ENCODE data around the gene MAL. TPM values are rescaled to one million over a fixed set of nuclear protein-coding genes. Genes with fewer than 3 reads are reported as not detected.
A peak's percentile ranks its signal among the peaks of the same experiment; 100 is the strongest.

MAL gene
- total RNA-seq, 2 donors from 2014 or later = 47.2 to 65.9 TPM

GRCh38 chr2:95050385-95051300 lies 25.1 kb downstream of the MAL start:
- peak; percentile 78 for ATAC-seq (replicated peaks)
- Mint-ChIP-seq H3K4me3 (peak overlapping the region; percentile 66), H3K4me1 (peaks cover 43% of the 10 kb centered on the region), H3K27ac (peak overlapping the region; percentile 90), H3K36me3 (ENCODE audit: low read depth) (peaks cover 46% of the 10 kb centered on the region), H3K27me3 (no peaks in the 10 kb centered on the region), H3K9me3 (no peaks in the 10 kb centered on the region)

DNA sequence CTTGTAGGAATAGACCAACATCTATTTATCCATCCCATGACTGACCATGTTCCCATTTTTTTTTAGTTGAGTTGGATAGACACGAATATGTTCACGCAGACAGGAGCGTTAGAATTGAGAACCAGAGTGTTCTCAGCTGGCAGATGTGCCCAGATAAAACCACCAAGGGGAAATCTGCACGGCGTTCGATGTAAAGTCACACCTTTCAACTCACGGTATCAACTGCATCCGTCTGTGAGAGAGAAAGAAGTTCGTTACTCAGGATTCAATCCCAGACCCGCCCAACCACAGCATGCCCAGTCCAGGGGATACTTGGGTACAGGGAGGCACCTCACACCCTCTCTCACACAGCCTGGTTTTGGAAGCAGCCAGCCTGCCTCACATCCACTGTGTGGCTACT lies 26.1 kb downstream of the MAL start:
- peaks cover 42% of the 10 kb centered on the region for H3K4me1 Mint-ChIP-seq
- H3K27ac Mint-ChIP-seq = peak overlapping the region; percentile 90
- no peaks in the 10 kb centered on the region for H3K27me3 Mint-ChIP-seq
- no peaks in the 10 kb centered on the region for H3K9me3 Mint-ChIP-seq
- peaks cover 46% of the 10 kb centered on the region for H3K36me3 Mint-ChIP-seq (ENCODE audit: low read depth)
- no peak for ATAC-seq (replicated peaks)
- H3K4me3 Mint-ChIP-seq = no peak overlapping the region

- no peak for ATAC-seq (replicated peaks)
- H3K36me3 Mint-ChIP-seq (ENCODE audit: low read depth) = peaks cover 46% of the 10 kb centered on the region
- no peaks in the 10 kb centered on the region for H3K9me3 Mint-ChIP-seq
- no peaks in the 10 kb centered on the region for H3K27me3 Mint-ChIP-seq
- no peak overlapping the region for H3K27ac Mint-ChIP-seq
- H3K4me1 Mint-ChIP-seq = peaks cover 38% of the 10 kb centered on the region
- no peak overlapping the region for H3K4me3 Mint-ChIP-seq
Observed at GRCh38 chr2:95052307-95052706, 26.8 kb downstream of the MAL start.

GRCh38 chr2:95052804-95053479 lies 27.4 kb downstream of the MAL start:
- Mint-ChIP-seq H3K36me3 (ENCODE audit: low read depth) (peaks cover 46% of the 10 kb centered on the region), H3K27me3 (no peaks in the 10 kb centered on the region), H3K9me3 (no peaks in the 10 kb centered on the region), H3K4me3 (no peak overlapping the region), H3K4me1 (peaks cover 38% of the 10 kb centered on the region), H3K27ac (no peak overlapping the region)
- no peak for ATAC-seq (replicated peaks)

DNA sequence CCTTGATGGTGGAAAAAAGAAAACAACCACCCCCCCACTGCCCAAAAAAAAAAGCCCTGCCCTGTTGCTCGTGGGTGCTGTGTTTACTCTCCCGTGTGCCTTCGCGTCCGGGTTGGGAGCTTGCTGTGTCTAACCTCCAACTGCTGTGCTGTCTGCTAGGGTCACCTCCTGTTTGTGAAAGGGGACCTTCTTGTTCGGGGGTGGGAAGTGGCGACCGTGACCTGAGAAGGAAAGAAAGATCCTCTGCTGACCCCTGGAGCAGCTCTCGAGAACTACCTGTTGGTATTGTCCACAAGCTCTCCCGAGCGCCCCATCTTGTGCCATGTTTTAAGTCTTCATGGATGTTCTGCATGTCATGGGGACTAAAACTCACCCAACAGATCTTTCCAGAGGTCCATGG lies 28.0 kb downstream of the MAL start:
- peaks cover 43% of the 10 kb centered on the region for H3K36me3 Mint-ChIP-seq (ENCODE audit: low read depth)
- no peak overlapping the region for H3K27ac Mint-ChIP-seq
- no peaks in the 10 kb centered on the region for H3K27me3 Mint-ChIP-seq
- no peak overlapping the region for H3K4me3 Mint-ChIP-seq
- peaks cover 38% of the 10 kb centered on the region for H3K4me1 Mint-ChIP-seq
- ATAC-seq (replicated peaks) = no peak
- no peaks in the 10 kb centered on the region for H3K9me3 Mint-ChIP-seq

DNA sequence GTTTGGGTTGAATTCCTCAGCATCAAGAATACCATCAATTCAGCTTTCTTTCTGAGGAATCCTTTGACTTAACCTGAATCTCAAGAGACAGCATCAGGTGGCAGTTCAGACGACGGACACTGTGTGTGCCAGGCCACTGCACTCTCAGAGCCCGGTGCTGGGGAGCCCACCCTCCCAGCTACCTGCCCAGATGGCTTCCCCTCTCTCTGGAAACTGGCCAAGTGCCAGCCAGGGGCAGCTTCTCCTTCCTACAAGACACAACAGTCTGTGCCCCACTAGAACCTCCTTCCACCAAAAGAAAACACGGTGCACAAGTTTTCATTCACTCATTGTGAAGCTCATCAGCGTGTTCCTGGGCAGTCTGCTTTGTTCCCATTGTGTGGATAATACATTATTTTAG lies 28.5 kb downstream of the MAL start:
- H3K4me3 Mint-ChIP-seq = no peak overlapping the region
- ATAC-seq (replicated peaks) = no peak
- peaks cover 38% of the 10 kb centered on the region for H3K36me3 Mint-ChIP-seq (ENCODE audit: low read depth)
- no peaks in the 10 kb centered on the region for H3K9me3 Mint-ChIP-seq
- H3K27me3 Mint-ChIP-seq = no peaks in the 10 kb centered on the region
- H3K27ac Mint-ChIP-seq = no peak overlapping the region
- H3K4me1 Mint-ChIP-seq = peaks cover 38% of the 10 kb centered on the region

DNA sequence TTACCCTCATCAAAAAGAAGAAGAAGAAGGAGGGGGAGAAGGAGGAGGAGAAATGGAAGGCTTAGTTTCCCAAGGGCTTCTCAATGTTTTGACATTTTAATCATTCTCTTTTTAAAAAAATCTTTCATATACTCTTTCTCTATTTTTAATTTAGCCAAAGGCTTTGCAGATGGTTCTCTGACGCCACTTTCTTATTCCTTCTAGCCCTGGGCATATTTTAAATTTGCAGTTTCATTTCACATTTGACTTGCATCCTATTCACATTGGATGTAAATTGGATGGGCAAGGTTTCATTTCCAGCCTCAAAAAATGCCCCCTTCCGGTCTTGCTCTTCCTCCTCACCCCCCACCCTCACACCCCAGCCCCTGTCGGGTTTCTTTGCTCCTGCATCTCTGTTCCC lies 29.8 kb downstream of the MAL start:
- peaks cover 32% of the 10 kb centered on the region for H3K4me1 Mint-ChIP-seq
- no peaks in the 10 kb centered on the region for H3K27me3 Mint-ChIP-seq
- H3K9me3 Mint-ChIP-seq = no peaks in the 10 kb centered on the region
- peak overlapping the region; percentile 38 for H3K4me3 Mint-ChIP-seq
- no peak for ATAC-seq (replicated peaks)
- H3K27ac Mint-ChIP-seq = peak overlapping the region; percentile 66
- peaks cover 28% of the 10 kb centered on the region for H3K36me3 Mint-ChIP-seq (ENCODE audit: low read depth)

GRCh38 chr2:95056044-95056443 lies 30.5 kb downstream of the MAL start:
- no peaks in the 10 kb centered on the region for H3K27me3 Mint-ChIP-seq
- H3K9me3 Mint-ChIP-seq = no peaks in the 10 kb centered on the region
- H3K4me1 Mint-ChIP-seq = peaks cover 25% of the 10 kb centered on the region
- peaks cover 20% of the 10 kb centered on the region for H3K36me3 Mint-ChIP-seq (ENCODE audit: low read depth)
- ATAC-seq (replicated peaks) = peak; percentile 16
- peak overlapping the region; percentile 66 for H3K27ac Mint-ChIP-seq
- H3K4me3 Mint-ChIP-seq = no peak overlapping the region

DNA sequence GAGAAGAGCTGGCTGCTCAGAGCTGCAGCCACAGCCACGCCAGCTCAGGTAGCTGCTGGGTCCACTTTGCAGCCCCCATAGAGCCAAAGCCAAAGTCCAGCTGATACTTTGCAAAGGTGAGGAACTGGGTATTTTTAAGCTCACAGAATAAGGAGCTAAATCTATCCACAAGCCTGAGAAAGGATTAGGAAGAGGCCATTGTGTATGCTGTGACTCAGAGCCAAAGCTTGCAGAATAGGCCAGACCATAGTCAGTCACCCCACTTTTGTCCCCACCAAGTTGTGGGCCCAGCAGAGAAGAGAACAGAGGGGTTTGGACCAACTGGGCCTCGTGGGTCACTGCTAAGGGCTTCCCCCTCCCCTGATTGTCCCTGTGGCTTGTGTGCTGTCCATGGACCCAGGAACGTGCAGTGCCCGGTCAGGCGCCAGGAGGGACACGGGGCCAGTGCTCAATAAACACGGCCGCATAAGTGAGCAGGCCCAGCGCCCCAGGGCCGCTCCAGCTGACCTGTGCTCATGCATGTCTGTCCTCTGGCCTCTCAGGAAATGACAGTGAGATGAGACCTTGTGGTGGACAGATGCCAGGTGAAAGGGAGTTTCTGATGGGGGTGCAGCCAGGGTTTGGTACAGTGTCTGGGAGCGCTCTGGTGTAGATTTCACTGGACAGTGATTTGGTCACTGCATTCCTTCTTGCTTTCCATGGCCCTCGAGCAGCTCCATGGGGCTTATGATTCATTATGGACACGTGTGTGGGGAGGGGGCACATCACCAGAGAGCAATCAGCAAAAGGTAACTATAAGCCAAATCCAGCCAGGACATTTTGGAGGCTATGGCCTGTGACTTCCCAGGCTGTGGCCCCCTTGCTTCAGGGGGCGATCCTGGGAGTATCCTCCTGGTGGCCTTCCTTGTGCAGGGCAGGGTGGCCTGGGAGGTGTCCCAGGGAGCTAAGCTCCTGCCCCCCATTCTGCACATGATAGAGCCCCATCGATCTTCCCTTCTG lies 31.3 kb downstream of the MAL start:
- ATAC-seq (replicated peaks) = no peak
- H3K36me3 Mint-ChIP-seq (ENCODE audit: low read depth) = peaks cover 13% of the 10 kb centered on the region
- no peaks in the 10 kb centered on the region for H3K27me3 Mint-ChIP-seq
- H3K4me3 Mint-ChIP-seq = no peak overlapping the region
- peaks cover 19% of the 10 kb centered on the region for H3K4me1 Mint-ChIP-seq
- H3K9me3 Mint-ChIP-seq = no peaks in the 10 kb centered on the region
- peak overlapping the region; percentile 66 for H3K27ac Mint-ChIP-seq

DNA sequence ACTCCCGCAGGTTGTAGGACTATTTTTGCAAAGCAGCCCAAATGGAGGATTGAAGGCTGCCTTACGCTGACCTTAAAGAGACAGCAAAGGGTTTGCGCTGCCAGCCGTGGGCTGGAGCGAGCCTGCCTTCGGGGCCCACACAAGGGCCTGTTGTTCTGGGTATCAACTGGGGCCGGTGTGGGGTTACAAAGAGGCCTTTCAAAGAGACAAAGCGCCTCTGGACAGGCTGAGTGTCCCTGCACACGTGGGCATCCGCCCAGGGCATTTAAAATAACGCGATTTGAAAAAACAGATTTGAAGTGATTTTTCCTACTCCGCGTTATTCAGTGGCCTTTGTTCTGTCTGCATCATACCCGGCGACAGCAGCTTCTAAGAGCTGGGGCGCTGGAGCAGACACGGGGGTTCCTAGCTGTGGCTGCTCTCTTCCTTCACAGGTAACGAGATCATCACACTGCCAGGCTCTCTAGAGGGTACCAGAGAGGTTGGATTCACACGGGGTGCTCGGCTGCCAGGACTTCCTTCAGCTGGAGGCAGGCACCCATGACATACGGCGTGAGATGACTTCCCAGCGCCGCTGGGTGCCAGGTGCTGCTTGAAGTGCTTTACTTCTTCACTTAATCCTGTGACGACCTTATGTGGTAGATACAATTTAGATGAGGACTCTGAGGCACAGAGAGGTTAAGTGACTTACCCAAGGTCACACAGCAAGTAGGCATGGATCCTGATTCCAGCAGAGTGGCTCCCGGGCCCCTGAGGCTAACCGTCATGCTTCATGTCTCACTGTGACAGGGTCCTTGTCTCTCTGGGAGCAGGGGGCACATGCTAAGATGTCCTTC lies 32.2 kb downstream of the MAL start:
- Mint-ChIP-seq H3K4me3 (no peak overlapping the region), H3K27ac (peak overlapping the region; percentile 2), H3K9me3 (no peaks in the 10 kb centered on the region), H3K36me3 (ENCODE audit: low read depth) (peaks cover 6% of the 10 kb centered on the region), H3K4me1 (peaks cover 26% of the 10 kb centered on the region), H3K27me3 (no peaks in the 10 kb centered on the region)
- ATAC-seq (replicated peaks) = no peak

- Mint-ChIP-seq H3K4me1 (peaks cover 30% of the 10 kb centered on the region), H3K9me3 (no peaks in the 10 kb centered on the region), H3K4me3 (no peak overlapping the region), H3K27me3 (no peaks in the 10 kb centered on the region), H3K36me3 (ENCODE audit: low read depth) (peaks cover 2% of the 10 kb centered on the region), H3K27ac (peak overlapping the region; percentile 2)
- no peak for ATAC-seq (replicated peaks)
Observed at GRCh38 chr2:95058466-95058988, 33.0 kb downstream of the MAL start.

GRCh38 chr2:95058989-95059641 lies 33.6 kb downstream of the MAL start:
- Mint-ChIP-seq H3K27me3 (no peaks in the 10 kb centered on the region), H3K27ac (no peak overlapping the region), H3K4me1 (peaks cover 33% of the 10 kb centered on the region), H3K36me3 (ENCODE audit: low read depth) (no peaks in the 10 kb centered on the region), H3K9me3 (no peaks in the 10 kb centered on the region), H3K4me3 (no peak overlapping the region)
- ATAC-seq (replicated peaks) = no peak
